Activated T-cell treated with anti-CD3 and anti-CD28 coated beads, Interleukin-2, amount 50 U/mL, for 1 hour (primary cell): ENCODE data around the gene COPS4.
"Not testable (repeated sequence)": the region's sequence is repeated elsewhere in the genome, so short reads cannot be mapped to it uniquely, and the experiment has no call there.

Experiments
- DNase-seq: peaks from one replicate; pipeline ENCODE4 v3.0.0-alpha.2; 2020

COPS4 gene

DNA sequence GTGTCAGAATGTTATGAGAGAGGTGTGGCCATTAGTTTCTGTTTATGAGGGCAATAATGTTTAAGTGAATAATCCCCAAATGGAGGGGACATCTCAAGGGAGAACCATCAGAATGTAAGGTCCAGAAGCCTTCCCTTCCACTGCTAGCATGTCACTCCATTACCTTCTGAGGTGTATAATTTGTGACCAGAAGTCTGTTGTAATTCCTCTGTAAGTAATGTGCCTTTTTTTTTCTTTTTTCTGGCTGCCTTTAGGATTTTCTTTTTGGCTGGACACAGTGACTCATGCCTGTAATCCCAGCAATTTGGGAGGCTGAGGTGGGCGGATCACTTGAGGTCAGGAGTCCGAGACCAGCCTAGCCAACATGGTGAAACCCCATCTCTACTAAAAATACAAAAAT is 10.8 kb upstream of the COPS4 start:
- no peak for DNase-seq

DNA sequence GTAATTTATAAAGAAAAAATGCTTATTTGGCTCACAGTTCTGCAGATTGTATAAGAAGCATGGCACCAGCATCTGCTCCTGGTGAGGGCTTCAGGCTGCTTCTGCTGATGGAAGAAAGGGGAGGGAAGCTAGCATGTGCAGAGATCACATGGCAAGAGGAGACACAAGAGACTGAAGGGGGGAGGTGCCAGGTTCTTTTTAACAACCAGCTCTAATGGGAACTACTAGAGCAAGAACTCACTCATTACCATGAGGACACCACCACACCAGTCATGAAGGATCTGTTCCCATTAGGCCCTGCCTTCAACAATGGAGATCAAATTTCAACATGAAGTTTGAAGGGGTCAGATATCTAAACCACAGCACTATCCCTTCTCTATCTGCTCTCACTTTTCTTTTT is 9.4 kb upstream of the COPS4 start:
- DNase-seq, result no peak

DNA sequence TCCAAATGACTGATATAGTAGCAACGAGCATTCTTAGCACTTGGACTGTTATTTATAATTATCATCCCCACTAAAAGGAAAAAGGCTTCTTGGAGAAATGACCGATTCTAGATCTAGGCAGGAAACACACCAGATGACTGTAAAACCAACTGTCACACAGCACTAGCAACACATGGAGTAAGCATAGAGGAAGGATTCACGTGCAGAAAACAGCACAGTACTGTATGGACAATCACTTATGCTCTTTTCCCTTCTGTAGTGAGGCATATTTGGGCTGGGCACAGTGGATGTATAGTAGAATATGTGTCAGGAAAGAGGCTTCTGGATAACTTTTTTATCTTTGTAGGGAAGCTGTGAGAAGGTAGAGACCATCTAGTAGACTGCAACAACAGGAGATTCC is 6.0 kb upstream of the COPS4 start:
- no peak for DNase-seq

DNA sequence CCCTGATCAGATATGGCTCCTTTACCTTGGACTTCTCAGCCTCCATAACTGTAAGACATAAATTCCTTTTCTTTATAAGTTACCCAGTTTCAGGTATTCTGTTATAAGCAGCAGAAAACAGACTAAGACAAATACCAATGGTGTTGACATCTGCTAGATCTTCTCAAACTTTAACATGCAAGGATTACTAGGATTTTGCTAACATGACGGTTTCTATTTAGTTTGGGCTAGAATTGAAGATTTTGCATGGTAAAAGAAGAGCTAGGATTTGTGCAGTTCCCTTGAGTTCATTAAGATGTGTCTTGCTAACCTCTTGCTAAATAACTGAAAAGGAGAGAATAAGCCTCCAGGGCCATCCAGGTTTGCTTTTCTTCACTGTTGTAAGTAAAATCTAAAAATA is 5.3 kb upstream of the COPS4 start:
- no peak for DNase-seq

DNA sequence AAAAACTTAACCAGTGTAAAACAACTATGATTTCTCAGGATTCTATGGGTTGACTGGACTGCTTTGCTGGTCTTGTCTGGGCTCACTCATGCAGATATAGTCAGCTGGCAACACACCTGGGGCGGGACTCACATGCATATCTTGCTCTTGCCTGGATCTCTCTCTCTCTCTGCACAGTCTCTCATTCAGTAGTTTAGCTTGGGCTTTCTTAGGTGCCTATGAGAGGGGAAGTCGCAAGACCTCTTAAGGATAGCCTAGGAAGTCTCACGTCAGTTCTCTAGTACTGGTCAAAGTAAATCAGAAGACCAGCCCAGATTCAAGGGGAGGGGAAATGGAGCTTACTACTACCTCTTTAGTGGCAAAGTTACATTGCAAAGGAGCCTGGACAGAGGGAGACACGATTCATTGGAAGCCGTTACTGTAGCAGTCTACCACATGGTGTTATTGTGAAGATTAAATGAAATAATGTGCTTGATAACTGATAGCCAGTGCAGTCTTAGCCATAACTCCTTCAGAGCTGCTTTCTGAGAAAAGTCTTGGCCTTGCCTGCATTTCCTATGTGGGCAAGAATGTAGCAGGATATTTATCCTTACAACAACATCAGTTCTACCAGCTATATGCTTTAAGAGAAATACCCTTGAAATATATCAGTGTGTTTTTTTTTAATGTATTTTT is 2.1 kb downstream of the COPS4 start:
- DNase-seq, result no peak

DNA sequence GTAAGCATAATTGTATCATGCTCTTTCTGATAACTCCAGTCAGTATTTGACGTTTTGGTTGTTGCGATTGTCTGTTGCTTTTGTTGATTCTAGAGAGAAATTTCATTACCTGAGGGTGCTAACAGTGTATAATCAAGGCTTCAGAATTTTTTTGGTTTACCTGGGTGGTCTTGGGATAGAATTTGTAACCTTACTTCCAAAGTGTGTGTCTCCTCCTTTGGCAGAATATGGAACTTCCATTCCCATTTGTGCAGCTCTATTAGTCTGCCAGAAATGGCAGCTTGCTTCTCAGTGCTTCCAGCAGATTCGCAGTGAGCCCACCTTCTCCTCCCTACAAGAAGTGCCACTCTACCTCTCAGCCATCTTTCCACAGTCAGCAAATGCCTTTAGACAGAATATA is 5.3 kb downstream of the COPS4 start:
- no peak for DNase-seq

DNA sequence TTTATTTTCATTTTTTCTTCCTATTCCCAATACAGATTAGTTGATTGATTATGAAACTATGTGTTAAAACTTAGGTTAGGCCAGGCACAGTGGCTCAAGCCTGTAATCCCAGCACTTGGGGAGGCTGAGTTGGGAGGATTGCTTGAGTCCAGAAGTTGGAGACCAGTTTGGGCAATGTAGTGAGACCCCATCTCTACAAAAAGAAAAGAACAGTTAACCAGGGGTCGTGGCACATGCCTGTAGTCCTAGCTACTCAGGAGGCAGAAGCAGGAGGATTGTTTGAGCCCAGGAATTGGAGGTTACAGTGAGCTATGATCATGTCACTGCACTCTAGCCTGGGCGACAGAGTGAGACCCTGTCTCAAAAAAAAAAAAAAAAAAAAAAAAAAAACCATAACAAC is 8.2 kb downstream of the COPS4 start:
- not testable (repeated sequence) for DNase-seq

DNA sequence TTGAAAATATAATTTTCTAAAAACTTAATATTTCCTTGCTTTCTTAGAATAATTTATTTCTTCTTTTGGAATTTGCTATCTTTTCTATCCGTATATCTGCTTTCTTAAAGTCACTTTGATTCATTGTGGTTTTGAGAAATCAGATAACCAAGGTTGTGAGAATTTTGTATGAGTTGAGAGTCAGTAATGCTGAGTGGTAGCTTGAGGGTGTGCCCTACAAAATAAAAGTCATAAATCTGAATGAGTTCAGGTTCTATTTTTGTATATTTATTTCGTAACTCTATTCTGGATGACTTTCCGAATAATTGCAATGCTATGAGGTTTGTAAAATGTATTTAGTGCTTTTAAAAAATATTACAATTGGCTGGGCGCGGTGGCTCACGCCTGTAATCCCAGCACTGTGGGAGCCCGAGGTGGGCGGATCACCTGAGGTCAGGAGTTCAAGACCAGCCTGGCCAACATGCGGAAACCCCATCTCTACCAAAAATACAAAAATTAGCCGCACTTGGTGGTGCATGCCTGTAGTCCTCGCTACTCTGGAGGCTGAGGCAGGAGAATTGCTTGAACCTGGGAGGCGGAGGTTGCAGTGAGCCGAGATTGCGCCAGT is 8.9 kb downstream of the COPS4 start:
- DNase-seq, result no peak

DNA sequence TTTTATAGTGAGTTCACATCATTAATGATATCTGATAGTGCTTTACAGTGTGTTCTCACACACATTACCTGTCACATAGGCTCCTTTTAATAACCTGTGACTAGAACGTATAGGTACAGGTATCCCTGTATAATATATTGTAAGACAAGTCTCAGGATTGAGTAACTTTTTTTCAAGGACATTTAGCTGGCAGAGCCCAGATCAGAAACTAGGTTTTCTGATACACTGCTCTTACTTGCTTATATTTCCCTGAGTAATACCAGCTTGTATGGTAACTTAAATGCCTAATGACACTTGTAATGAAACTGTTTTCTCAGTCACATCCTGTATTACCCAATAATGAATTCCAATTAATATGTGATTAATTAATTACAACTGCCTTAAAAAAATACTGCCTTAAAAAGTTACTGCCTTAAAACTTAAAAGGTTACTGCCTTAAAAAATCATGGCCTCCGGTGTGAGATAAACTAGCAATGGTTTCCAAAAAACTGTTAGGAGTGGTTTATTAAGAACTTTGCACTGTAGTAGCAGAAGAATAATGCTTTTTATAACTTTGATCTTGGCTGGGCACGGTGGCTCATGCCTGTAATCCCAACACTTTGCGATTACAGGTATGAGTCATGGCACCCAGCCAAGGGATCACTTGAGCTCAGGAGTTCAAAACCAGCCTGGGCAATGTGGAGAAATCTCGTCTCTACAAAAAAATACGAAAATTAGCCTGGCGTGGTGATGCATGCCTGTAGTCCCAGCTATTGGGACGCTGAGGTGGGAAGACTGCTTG is 11.9 kb downstream of the COPS4 start:
- no peak for DNase-seq

DNA sequence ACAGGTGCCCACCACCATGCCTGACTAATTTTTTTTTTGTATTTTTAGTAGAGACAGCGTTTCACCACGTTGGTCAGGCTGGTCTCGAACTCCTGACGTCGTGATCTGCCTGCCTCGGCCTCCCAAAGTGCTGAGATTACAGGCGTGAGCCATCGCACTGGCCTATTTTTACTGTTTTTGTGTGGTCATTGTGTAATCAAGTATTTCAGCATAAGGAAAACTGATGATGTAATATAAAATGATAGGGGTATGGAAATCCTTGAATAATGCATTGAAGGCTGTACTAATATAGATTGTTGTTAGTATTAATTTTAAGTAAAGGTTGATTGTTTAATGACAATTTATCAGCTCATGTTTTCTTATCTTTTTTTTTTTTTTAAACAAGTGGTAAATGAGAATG is 13.8 kb downstream of the COPS4 start:
- DNase-seq, result not testable (repeated sequence)

DNA sequence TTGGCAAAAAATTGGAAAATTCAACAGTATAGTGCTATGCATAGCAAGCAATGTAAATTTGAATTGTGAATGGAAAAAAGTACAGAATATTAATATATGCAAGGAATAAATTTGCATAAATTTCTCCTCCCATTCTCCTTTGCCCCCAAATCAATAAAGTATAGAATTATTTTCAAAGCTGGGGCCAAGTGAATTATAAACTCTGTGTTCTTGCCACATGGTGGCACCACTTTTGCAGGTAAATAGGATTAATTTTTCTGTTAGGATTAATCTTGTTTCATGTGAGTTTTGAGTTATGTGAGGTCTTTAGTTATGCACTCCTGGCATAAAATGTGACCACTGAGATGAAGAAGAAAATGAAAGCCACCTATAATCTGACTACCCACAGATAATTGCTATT is 19.9 kb downstream of the COPS4 start:
- no peak for DNase-seq

DNA sequence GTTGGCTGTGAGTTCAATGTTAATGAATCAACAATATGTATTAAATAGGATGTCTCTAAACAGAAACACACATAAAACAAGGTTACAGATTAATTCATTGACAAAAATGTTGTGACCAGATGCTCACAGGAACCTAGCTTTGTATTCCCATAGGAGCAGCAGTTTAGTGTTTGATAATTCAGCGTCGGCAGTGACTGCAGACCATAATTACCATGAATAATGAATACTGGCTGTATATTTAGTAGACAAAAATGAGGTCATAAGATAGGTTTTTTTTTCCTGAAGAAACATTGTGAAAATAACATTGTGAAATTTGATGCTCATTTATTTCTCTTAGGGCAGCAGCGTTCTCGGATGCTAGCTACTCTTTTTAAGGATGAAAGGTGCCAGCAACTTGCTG is 27.8 kb downstream of the COPS4 start:
- no peak for DNase-seq

DNA sequence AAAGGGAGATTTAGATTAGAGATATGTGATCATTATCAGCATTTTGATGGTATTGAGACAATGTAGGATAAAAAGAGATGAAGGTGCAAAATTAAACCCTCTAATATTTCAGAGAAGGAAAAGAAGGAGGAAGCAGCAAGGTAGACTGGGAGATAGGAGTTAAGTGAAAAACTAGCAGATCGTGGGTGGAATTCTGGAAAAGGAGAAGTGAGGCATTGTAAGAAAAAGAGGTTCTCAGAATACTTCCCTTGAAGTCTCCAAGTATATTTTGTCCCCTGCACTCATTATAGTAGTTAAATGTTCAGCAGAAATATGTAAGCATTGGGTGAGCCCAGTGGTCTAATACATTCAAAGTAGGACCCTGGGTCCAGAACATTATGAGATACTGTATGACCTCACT is 30.3 kb downstream of the COPS4 start:
- no peak for DNase-seq

DNA sequence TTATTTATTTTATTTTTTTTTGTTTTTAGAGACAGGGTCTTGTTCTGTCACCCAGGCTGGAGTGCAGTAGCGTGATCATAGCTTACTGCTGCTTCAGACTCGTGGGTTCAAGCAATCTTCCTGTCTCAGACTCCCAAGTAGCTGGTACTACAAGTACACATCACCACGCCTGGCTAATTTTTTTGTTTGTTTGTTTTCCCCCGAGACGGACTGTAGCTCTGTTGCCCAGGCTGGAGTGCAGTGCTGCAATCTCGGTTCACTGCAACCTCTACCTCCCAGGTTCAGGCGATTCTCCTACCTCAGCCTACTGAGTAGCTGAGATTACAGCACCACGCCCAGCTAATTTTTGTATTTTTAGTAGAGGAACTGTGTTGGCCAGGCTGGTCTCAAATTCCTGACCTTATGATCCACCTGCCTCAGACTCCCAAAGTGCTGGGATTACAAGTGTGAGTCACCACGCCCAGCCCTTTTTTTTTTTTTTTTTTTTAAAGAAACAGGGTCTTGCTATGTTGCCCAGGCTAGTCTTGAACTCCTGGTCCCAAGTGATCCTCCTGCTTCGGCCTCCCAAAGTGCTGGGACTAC is 32.2 kb downstream of the COPS4 start:
- no peak for DNase-seq

DNA sequence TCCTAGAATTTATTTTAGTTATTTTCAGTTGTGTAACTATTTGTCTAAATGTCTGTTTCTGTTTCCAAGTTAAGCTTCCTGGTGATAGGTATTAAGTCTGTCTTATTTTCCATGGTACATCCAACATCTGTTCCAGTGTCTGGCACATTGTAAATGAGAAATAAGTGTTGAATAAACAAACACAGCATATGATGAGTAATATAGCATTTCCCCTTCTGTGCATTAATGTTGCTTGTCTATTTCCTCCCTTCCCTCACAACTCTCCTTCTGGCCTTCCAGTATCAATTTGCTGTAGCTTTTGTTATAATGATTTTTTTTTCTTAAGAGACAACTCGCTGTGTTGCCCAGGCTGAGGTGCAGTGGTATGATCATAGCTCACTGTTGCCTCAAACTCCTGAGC is 36.1 kb downstream of the COPS4 start:
- DNase-seq, result no peak

DNA sequence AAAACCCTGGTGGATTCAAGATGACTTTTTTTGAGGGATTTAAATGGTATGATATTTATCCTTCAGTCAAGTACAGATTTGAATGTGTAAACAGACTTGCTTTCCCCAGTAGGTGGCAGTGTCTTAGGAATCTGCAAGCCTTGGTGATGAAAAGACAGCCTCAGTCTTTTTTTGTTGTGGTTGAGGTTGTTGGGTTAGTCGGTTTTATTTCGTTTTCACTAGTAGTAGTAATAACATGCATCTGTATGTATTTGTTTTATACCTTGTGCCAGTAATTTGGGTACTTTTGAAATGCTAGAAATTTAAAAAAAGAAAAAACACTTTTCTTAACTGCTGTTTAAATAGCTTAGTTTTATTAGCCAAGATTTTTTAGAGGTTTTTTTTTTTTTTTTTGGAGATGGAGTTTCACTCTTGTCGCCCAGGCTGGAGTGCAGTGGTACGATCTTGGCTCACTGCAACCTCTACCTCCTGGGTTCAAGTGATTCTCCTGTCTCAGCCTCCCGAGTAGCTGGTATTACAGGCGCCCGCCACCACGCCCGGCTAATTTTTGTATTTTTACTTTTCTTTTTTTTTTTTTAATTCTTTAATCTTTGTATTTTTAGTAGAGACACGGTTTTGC is 39.2 kb downstream of the COPS4 start:
- DNase-seq, result no peak

DNA sequence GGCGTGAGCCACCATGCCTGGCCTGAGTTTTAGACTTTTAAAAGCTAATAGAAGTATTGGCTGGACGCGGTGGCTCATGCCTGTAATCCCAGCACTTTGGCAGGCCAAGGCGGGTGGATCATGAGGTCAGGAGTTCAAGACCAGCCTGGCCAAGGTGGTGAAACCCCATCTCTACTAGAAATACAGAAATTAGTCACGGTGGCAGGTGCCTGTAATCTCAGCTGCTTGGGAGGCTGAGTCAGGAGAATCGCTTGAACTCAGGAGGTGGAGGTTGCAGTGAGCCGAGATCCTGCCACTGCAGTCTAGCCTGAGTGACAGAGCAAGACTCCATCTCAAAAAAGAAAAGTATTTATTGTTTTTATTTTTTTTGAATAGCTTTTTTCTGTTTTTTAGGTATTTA is 39.8 kb downstream of the COPS4 start:
- not testable (repeated sequence) for DNase-seq

DNA sequence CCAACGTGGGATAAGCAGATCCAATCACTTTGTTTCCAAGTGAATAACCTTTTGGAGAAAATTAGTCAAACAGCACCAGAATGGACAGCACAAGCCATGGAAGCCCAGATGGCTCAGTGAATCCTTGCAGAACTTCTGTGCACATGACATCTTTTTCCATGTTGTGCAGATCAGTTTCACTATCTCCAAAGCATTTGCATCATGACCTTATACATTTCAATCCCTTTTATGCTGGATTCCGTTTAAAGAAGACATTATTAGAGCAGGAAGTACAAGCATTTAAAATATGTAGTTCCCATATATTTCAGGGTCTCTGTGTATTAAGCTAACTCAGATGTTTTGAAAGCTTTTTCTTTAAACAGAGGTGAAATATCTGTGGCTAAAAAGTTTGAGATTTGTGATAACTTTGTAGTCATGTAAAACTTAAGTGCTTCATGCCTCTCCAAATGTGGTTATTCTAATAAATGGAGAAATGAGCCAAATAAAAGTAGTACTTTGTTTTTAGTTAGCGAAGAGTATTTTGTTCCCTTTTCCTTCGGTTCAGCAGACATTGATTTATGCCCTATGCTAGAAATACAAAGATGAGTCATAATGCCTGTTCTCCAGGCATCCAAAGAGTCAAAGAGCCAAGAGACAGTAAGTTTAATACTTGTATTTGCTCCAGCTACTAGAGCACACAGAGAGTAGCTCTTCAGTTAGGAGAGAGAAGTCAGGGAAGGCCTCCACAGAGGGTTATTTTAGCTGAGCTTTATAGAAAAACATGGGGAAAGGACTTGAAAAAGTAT is 40.5 kb downstream of the COPS4 start:
- no peak for DNase-seq

DNA sequence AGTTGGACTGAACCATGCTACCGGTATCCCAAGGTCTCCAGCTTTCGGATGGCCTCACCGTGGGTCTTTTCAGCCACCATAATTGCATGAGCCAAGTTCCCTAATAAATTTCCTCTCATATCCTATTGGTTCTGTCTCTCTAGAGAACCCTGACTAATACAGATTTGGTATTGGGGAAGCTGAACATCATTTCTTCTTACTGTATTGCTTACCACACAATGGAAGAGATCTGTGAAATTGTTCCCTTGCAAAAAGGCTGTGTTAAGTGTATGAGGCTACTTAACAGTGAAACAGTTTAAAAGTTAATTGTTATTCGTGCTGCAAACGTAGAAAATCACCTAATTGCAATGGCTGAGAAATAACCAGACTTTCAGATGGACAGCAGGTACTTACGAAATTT is 45.6 kb downstream of the COPS4 start:
- DNase-seq, result no peak

DNA sequence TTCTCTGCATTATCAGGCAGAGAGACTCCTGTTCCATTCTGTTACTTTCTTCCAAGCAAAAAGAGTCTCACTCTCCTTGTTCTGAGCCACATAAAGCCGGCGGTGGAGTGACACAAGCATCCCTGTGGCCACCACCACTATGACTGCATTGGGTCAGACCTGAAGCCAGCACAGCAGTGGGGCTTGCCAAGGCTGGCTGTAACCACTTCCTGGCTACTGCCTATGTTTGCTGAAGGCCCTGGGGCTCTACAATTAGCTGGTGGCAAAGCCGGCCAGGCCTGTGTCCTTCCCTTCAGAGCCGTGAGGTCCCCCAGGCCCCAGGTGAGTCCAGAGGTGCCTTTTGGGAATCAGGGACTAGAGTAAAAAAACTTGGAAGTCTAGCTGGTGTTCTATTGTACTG is 47.8 kb downstream of the COPS4 start:
- no peak for DNase-seq

DNA sequence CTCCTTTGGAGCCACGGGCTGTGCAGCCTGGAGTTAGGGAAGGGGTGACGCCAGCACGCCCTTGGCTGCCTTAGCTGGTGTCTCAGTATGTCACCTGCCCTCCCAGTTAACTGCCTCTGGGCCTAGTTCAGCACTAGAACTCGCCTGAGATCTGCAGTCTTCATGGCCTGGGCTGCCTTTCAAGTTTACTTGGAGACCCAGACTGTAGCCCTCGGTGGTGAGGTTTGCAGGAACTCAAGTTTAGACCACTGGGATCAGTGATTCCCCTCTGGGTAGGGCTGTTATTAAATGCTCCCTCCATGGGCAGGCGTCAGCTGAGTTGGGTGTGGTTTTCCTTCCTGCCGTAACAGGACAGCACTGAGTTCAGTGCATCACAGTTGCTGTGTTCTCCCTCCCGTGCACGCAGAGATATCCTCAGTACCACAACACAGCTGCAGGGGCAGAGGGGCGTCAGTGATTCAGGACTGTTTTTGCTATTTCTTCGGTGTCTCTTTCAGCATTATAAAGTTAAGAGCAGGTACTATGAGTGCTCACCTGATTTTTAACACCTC is 49.0 kb downstream of the COPS4 start:
- DNase-seq, result peak; percentile 37

DNA sequence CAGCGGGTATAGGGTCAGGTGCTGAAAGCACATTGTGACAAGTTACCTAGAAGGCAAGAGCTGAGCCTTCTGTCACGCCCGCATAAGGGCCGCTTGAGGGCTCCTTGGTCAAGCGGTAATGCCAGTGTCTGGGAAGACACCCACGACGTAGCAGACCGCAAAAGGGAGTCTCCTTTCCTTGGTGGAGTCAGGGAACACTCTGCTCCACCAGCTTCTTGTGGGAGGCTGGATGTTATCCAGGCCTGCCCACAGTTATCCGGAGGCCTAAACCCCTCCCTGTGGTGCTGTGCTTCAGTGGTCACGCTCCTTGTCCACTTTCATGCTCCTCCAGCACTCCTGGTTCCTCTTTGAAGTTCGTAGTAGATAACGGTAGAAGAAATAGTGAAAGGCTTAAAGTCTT is 50.0 kb downstream of the COPS4 start:
- not testable (repeated sequence) for DNase-seq
